HG02798 (cell line): Measurements from ENCODE around the gene PGS1.

Source experiments
- ATAC-seq: cut with Tn5 transposase; IDR thresholded peaks from one replicate; pipeline ENCODE4 v1.9.1; 2021; ENCODE audit warnings: mild to moderate bottlenecking; ENCODE audit not compliant: unreplicated experiment, poor library complexity

PGS1 gene

GRCh38 chr17:78468366-78468765, 89.9 kb downstream of the PGS1 start:
- ATAC-seq: no peak

GRCh38 chr17:78469443-78469842, 91.0 kb downstream of the PGS1 start:
- no peak for ATAC-seq

- ATAC-seq: no peak
Observed at GRCh38 chr17:78471635-78472034, 93.2 kb downstream of the PGS1 start.

GRCh38 chr17:78472035-78472905, 93.8 kb downstream of the PGS1 start:
- ATAC-seq: no peak

GRCh38 chr17:78473951-78474613, 95.6 kb downstream of the PGS1 start:
- no peak for ATAC-seq
